HG02798 (cell line): Measurements from ENCODE around the gene C5orf24.
A peak's percentile ranks its signal among the peaks of the same experiment; 100 is the strongest.

ENCODE experiments used
- ATAC-seq: cut with Tn5 transposase; IDR thresholded peaks from one replicate; pipeline ENCODE4 v1.9.1; 2021; ENCODE audit warnings: mild to moderate bottlenecking; ENCODE audit not compliant: unreplicated experiment, poor library complexity

C5orf24 gene

GRCh38 chr5:134904610-134905245 is 59.0 kb downstream of the C5orf24 start, which contains the start of gene PCBD2:
Gene PCBD2 (plus strand): TSS chr5:134905131. CDS start chr5:134905140, 9 bp downstream.
- peak; percentile 84 for ATAC-seq

GRCh38 chr5:134905246-134905996 is 59.7 kb downstream of the C5orf24 start:
- ATAC-seq: peak; percentile 33

GRCh38 chr5:134906811-134907210 is 61.0 kb downstream of the C5orf24 start:
- ATAC-seq: no peak
